HEK293 (cell line): ENCODE measurements around the gene ARMC2.

Experiments
- CTCF ChIA-PET: fragments of 350-600 bp; formaldehyde crosslinking; extraction: SDS; loops from one replicate; lab custom pipeline; 2021; ENCODE audit warnings: antibody characterized with exemption; lab: Yijun Ruan, JAX
- POLR2A ChIA-PET: fragments of 300-600 bp; formaldehyde crosslinking; extraction: SDS; loops from one replicate; lab custom pipeline; 2020; ENCODE audit warnings: antibody characterized with exemption, inconsistent platforms; lab: Yijun Ruan, JAX
- H3K27ac ChIP-seq: fragments of 200-500 bp; sonication (Bioruptor generic); 2 replicates; pipeline ENCODE4 v1.5.1; 2014; ENCODE audit warnings: low read depth, low read length, control low read depth, inconsistent platforms; ENCODE audit errors: extremely low read depth
- H3K36me3 ChIP-seq, 2 experiments: fragments of 200-500 bp in 1 of 2; sonication (Bioruptor generic) in 1 of 2; 1 replicate in 1 of 2; 2 replicates in 1 of 2; pipeline ENCODE4 v1.5.1; 2014 to 2017; ENCODE audit warnings: inconsistent platforms in 2 of 2, low read length in 2 of 2; ENCODE audit not compliant: control insufficient read depth in 2 of 2, insufficient read depth in 1 of 2
- H3K4me1 ChIP-seq: fragments of 200-500 bp; sonication (Bioruptor generic); 2 replicates; pipeline ENCODE4 v1.5.1; 2014; ENCODE audit warnings: mild to moderate bottlenecking, low read length, inconsistent platforms; ENCODE audit not compliant: control insufficient read depth, insufficient read depth
- H3K4me3 ChIP-seq: 2 replicates; pipeline ENCODE4 v1.5.1; 2011; ENCODE audit warnings: low read depth, mild to moderate bottlenecking, control low read depth, low read length, moderate library complexity
- H3K9me3 ChIP-seq: fragments of 200-500 bp; sonication (Bioruptor generic); 2 replicates; pipeline ENCODE4 v1.5.1; 2014; ENCODE audit warnings: low read depth, low read length, inconsistent platforms; ENCODE audit not compliant: control insufficient read depth, insufficient read depth
- PRDM1 ChIP-seq: fragments of 450-650 bp; formaldehyde crosslinking; IDR thresholded peaks from 2 replicates; pipeline ENCODE4; 2016; ENCODE audit warnings: missing biosample characterization, missing genetic modification characterization
- SCRT1 ChIP-seq: fragments of 450-650 bp; formaldehyde crosslinking; IDR thresholded peaks from 2 replicates; pipeline ENCODE4 v1.5.1; 2016; ENCODE audit warnings: missing biosample characterization, missing genetic modification characterization, borderline replicate concordance
- ZNF138 ChIP-seq: fragments of 450-650 bp; formaldehyde crosslinking; IDR thresholded peaks from 2 replicates; pipeline ENCODE4 v1.5.1; 2016; ENCODE audit warnings: missing biosample characterization, missing genetic modification characterization, borderline replicate concordance
- ZNF155 ChIP-seq: fragments of 450-650 bp; formaldehyde crosslinking; IDR thresholded peaks from 2 replicates; pipeline ENCODE4 v1.5.1; 2016; ENCODE audit warnings: missing biosample characterization, missing genetic modification characterization
- ZNF280D ChIP-seq: fragments of 450-650 bp; formaldehyde crosslinking; IDR thresholded peaks from 2 replicates; pipeline ENCODE4 v1.5.1; 2016; ENCODE audit warnings: missing biosample characterization, missing genetic modification characterization
- ZNF324 ChIP-seq: fragments of 450-650 bp; formaldehyde crosslinking; IDR thresholded peaks from 2 replicates; pipeline ENCODE4 v1.5.1; 2016; ENCODE audit warnings: missing biosample characterization, missing genetic modification characterization
- ZNF561 ChIP-seq: fragments of 450-650 bp; IDR thresholded peaks from 2 replicates; pipeline ENCODE4 v1.5.1; 2018; ENCODE audit warnings: missing biosample characterization, missing genetic modification characterization, borderline replicate concordance
- ZNF677 ChIP-seq: fragments of 450-650 bp; IDR thresholded peaks from 2 replicates; pipeline ENCODE4 v1.5.0; 2018; ENCODE audit warnings: missing biosample characterization, mild to moderate bottlenecking, missing genetic modification characterization, moderate library complexity
- ZNF791 ChIP-seq: fragments of 450-650 bp; formaldehyde crosslinking; IDR thresholded peaks from 2 replicates; pipeline ENCODE4 v1.5.1; 2016; ENCODE audit warnings: missing biosample characterization, missing genetic modification characterization
- TF ChIP-seq, protein P1 (sequence below): fragments of 450-650 bp; formaldehyde crosslinking; IDR thresholded peaks from 2 replicates; pipeline ENCODE4 v1.5.1; 2016; ENCODE audit warnings: missing biosample characterization, missing genetic modification characterization
- TF ChIP-seq, protein P2 (sequence below): fragments of 450-650 bp; formaldehyde crosslinking; IDR thresholded peaks from 2 replicates; pipeline ENCODE4 v1.5.1; 2016; ENCODE audit warnings: missing biosample characterization, missing genetic modification characterization

Gene ARMC2

DNA sequence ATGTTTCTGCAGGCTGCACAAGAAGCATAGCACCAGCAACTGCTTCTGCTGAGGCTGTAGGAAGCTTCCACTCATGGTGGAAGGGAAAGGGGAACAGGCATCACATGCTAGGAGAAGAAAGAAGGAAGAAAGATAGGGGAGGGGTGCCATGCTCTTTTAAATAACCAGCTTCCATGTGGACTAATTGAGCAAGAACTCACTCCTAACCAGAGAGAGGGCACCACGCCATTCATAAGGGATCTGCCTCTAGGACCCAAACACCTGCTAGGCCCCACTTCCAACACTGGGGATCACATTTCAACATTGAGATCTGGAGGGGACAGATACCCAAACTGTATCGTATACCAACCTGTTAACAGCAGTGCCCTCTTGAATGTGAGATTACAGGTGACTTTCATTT lies 46.9 kb upstream of the ARMC2 start:
- TF ChIP-seq, protein P1, sequence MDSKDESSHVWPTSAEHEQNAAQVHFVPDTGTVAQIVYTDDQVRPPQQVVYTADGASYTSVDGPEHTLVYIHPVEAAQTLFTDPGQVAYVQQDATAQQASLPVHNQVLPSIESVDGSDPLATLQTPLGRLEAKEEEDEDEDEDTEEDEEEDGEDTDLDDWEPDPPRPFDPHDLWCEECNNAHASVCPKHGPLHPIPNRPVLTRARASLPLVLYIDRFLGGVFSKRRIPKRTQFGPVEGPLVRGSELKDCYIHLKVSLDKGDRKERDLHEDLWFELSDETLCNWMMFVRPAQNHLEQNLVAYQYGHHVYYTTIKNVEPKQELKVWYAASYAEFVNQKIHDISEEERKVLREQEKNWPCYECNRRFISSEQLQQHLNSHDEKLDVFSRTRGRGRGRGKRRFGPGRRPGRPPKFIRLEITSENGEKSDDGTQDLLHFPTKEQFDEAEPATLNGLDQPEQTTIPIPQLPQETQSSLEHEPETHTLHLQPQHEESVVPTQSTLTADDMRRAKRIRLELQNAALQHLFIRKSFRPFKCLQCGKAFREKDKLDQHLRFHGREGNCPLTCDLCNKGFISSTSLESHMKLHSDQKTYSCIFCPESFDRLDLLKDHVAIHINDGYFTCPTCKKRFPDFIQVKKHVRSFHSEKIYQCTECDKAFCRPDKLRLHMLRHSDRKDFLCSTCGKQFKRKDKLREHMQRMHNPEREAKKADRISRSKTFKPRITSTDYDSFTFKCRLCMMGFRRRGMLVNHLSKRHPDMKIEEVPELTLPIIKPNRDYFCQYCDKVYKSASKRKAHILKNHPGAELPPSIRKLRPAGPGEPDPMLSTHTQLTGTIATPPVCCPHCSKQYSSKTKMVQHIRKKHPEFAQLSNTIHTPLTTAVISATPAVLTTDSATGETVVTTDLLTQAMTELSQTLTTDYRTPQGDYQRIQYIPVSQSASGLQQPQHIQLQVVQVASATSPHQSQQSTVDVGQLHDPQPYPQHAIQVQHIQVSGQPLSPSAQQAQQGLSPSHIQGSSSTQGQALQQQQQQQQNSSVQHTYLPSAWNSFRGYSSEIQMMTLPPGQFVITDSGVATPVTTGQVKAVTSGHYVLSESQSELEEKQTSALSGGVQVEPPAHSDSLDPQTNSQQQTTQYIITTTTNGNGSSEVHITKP (tag by site-specific recombination) = peak; percentile 56
- TF ChIP-seq, protein P2, sequence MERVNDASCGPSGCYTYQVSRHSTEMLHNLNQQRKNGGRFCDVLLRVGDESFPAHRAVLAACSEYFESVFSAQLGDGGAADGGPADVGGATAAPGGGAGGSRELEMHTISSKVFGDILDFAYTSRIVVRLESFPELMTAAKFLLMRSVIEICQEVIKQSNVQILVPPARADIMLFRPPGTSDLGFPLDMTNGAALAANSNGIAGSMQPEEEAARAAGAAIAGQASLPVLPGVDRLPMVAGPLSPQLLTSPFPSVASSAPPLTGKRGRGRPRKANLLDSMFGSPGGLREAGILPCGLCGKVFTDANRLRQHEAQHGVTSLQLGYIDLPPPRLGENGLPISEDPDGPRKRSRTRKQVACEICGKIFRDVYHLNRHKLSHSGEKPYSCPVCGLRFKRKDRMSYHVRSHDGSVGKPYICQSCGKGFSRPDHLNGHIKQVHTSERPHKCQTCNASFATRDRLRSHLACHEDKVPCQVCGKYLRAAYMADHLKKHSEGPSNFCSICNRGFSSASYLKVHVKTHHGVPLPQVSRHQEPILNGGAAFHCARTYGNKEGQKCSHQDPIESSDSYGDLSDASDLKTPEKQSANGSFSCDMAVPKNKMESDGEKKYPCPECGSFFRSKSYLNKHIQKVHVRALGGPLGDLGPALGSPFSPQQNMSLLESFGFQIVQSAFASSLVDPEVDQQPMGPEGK (tag by site-specific recombination) = no peak
- TF ChIP-seq, all 188 proteins: peak for 1
- Histone ChIP-seq H3K4me1 (no peaks in the 10 kb centered on the region), H3K27ac (no peak overlapping the region), H3K4me3 (no peak overlapping the region), H3K36me3 (no peaks in the 10 kb centered on the region), H3K9me3 (no peaks in the 10 kb centered on the region)
- CTCF ChIA-PET = interaction anchor here (0.6 to 1.1 kb wide), 2 partner anchors 76 to 138 kb away, joined by 3 read pairs; no protein-coding TSS in a partner anchor
- POLR2A ChIA-PET = interaction anchor here (1.5 kb wide), 1 partner anchor 10 kb away, joined by 3 read pairs; no protein-coding TSS in a partner anchor

DNA sequence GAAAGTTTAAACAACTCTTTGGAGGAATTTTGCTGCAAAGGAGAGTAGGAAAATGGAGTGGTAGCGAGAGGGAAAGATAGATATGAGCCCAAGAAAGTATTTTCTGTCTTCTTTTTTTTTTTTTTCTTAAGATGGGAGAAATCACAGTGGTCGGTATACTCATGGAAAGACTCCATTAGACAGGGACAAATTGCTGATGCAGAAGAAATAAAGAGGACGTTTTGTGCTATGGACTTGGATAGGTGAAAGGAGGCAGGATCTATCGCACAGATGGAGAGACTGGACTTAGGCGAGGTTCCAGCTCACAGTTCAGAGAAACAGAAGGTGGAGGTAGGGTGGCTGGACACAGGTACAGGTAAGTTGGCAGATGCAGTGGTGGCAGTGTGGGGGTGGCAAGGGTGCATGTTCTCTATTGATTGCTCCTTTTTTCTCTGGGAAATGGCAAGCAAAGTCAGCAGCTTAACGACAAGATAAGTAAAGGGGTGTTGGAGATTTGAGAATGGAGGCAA lies 44.2 kb upstream of the ARMC2 start:
- Histone ChIP-seq H3K27ac (no peak overlapping the region), H3K4me1 (0 out of 2 replicates have a peak, but pooled peaks cover 2% of the 10 kb centered on the region), H3K9me3 (no peaks in the 10 kb centered on the region), H3K36me3 (no peaks in the 10 kb centered on the region), H3K4me3 (no peak overlapping the region)
- TF ChIP-seq ZNF324 (no peak), ZNF155 (tag by site-specific recombination) (no peak), PRDM1 (tag by site-specific recombination) (0 out of 2 replicates have a peak, but pooled peaks have one; percentile 36)
- ChIA-PET POLR2A (no interaction called here), CTCF (interaction anchor here (0.6 kb wide), 1 partner anchor 32 kb away, joined by 3 read pairs; no protein-coding TSS in a partner anchor)

- POLR2A ChIA-PET = interaction anchor here (0.7 kb wide), 1 partner anchor 683 kb away, joined by 4 read pairs; no protein-coding TSS in a partner anchor
- CTCF ChIA-PET = interaction anchor here (0.6 to 1.0 kb wide), 2 partner anchors 31 to 268 kb away, joined by 3 to 4 read pairs; no protein-coding TSS in a partner anchor
Measured at GRCh38 chr6:108804956-108805355, 43.3 kb upstream of the ARMC2 start.

More at GRCh38 chr6:108804956-108805355, 43.3 kb upstream of the ARMC2 start:
- Histone ChIP-seq H3K36me3 (no peaks in the 10 kb centered on the region), H3K4me3 (no peak overlapping the region), H3K27ac (no peak overlapping the region), H3K4me1 (0 out of 2 replicates have a peak, but pooled peaks cover 2% of the 10 kb centered on the region), H3K9me3 (no peaks in the 10 kb centered on the region)
- TF ChIP-seq ZNF791 (tag by site-specific recombination) (no peak), ZNF677 (no peak), ZNF138 (tag by site-specific recombination) (no peak), ZNF280D (tag by site-specific recombination) (no peak), ZNF561 (no peak), SCRT1 (tag by site-specific recombination) (no peak)
